IPS-NIHi11 (cell line): Measurements from ENCODE around the gene YTHDF1.

Experiments used
- DNase-seq: peaks from one replicate; pipeline ENCODE4 v3.0.0; 2012; ENCODE audit warnings: mixed read lengths, low spot score

Gene YTHDF1

GRCh38 chr20:63155266-63156165, 60.4 kb downstream of the YTHDF1 start:
- DNase-seq = no peak

GRCh38 chr20:63154395-63154794, 61.5 kb downstream of the YTHDF1 start:
- no peak for DNase-seq

GRCh38 chr20:63153254-63154221, 62.4 kb downstream of the YTHDF1 start:
- DNase-seq = no peak

- no peak for DNase-seq
These were observed 63.3 kb downstream of the YTHDF1 start for GRCh38 chr20:63152322-63153253.

GRCh38 chr20:63151554-63152321, 64.2 kb downstream of the YTHDF1 start:
- no peak for DNase-seq

GRCh38 chr20:63150911-63151531, 64.9 kb downstream of the YTHDF1 start:
- no peak for DNase-seq

GRCh38 chr20:63150391-63150898, 65.5 kb downstream of the YTHDF1 start:
- DNase-seq = no peak

- DNase-seq = no peak
These were observed 66.3 kb downstream of the YTHDF1 start for GRCh38 chr20:63149531-63150192.

- no peak for DNase-seq
These were observed 67.2 kb downstream of the YTHDF1 start for GRCh38 chr20:63148696-63149095.

GRCh38 chr20:63147532-63147931, 68.4 kb downstream of the YTHDF1 start:
- DNase-seq = no peak
